Measurements from ENCODE around the gene HSD3B7. TPM values are rescaled to one million over a fixed set of nuclear protein-coding genes. Genes with fewer than 3 reads are reported as not detected.
A peak's percentile ranks its signal among the peaks of the same experiment; 100 is the strongest.

HSD3B7 gene
- total and polyA plus RNA-seq, 10 of the 15 experiments (the other 5 are each of a cell fraction or from before 2014, with no cell fraction given) = 0.18 to 1.8 (median 0.48) TPM; not detected in 1

DNA sequence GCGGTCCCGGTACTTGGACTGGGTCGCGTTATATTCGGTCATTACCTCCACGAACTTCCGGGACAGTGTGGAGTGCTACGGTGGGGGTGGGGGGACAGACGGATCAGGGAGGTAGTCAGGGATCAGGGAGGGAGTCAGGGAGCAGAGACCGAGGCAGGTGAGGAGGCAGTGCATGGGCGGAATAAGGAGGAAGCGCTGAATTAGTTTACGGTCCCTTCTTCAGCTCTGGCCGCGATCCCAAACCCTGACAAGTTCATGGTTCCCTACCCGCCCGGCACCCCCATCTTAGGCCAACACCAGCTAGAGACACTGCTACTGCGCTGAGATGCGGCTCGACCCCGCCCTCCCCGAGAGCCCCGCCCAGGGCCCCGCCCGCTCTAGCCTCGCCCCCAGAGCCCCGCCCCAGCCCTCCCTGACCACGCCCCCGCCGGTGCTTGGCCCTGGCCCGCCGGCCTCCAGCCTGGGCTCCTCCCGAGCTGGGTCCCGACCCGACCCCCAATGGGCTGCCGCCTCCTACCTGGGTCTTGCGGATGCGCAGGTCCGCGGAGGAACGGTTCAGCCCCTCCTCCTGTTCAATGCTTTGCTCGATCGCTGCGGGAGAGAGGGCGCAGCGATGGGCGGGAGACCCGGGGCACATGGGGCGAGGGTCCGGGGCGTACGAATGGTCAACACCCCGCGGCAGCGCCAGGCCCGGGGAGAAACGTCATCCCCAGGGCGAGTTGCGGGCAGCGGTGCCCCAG lies 12.1 kb downstream of the HSD3B7 start (continued):
- no peak for TF ChIP-seq CEBPB (IDR thresholded peaks at IDR 0.05; ENCODE audit: borderline replicate concordance in 1 of 2, low read depth in 2 of 2, low read length in 2 of 2)
- TF ChIP-seq BRCA1 (IDR thresholded peaks at IDR 0.05; ENCODE audit: low read depth, low read length) = no peak
- no peak for TF ChIP-seq ZZZ3 (IDR thresholded peaks at IDR 0.05; ENCODE audit: control insufficient read depth, insufficient read length, low read depth)
- peak; percentile 36; the same call in 1 of the 2 replicates for TF ChIP-seq POLR2AphosphoS2 (IDR thresholded peaks at IDR 0.05; ENCODE audit: low read depth, low read length)
- TF ChIP-seq SP1 (IDR thresholded peaks at IDR 0.05; ENCODE audit: low read depth, low read length) = no peak
- TF ChIP-seq NFIC (IDR thresholded peaks at IDR 0.05; ENCODE audit: low read depth, low read length) = no peak
- TF ChIP-seq HCFC1 (IDR thresholded peaks at IDR 0.05; ENCODE audit: low read length) = no peak
- TF ChIP-seq SREBF1 (IDR thresholded peaks at IDR 0.05; ENCODE audit: low read length) = no peak
- no peak for TF ChIP-seq BHLHE40 (IDR thresholded peaks at IDR 0.05; ENCODE audit: borderline replicate concordance in 1 of 2, low read depth in 2 of 2, low read length in 1 of 2)
- TF ChIP-seq, protein P1, sequence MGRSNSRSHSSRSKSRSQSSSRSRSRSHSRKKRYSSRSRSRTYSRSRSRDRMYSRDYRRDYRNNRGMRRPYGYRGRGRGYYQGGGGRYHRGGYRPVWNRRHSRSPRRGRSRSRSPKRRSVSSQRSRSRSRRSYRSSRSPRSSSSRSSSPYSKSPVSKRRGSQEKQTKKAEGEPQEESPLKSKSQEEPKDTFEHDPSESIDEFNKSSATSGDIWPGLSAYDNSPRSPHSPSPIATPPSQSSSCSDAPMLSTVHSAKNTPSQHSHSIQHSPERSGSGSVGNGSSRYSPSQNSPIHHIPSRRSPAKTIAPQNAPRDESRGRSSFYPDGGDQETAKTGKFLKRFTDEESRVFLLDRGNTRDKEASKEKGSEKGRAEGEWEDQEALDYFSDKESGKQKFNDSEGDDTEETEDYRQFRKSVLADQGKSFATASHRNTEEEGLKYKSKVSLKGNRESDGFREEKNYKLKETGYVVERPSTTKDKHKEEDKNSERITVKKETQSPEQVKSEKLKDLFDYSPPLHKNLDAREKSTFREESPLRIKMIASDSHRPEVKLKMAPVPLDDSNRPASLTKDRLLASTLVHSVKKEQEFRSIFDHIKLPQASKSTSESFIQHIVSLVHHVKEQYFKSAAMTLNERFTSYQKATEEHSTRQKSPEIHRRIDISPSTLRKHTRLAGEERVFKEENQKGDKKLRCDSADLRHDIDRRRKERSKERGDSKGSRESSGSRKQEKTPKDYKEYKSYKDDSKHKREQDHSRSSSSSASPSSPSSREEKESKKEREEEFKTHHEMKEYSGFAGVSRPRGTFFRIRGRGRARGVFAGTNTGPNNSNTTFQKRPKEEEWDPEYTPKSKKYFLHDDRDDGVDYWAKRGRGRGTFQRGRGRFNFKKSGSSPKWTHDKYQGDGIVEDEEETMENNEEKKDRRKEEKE (IDR thresholded peaks at IDR 0.05) = no peak
- TF ChIP-seq, protein P2, sequence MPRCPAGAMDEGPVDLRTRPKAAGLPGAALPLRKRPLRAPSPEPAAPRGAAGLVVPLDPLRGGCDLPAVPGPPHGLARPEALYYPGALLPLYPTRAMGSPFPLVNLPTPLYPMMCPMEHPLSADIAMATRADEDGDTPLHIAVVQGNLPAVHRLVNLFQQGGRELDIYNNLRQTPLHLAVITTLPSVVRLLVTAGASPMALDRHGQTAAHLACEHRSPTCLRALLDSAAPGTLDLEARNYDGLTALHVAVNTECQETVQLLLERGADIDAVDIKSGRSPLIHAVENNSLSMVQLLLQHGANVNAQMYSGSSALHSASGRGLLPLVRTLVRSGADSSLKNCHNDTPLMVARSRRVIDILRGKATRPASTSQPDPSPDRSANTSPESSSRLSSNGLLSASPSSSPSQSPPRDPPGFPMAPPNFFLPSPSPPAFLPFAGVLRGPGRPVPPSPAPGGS (IDR thresholded peaks at IDR 0.05; ENCODE audit: borderline replicate concordance, insufficient read depth, low read depth, low read length, poor library complexity, severe bottlenecking) = no peak
- peak; percentile 50; the same call in 1 of the 2 replicates for TF ChIP-seq IRF4 (IDR thresholded peaks at IDR 0.05; ENCODE audit: low read depth, low read length)
- TF ChIP-seq YY1 (IDR thresholded peaks at IDR 0.05; ENCODE audit: low read depth, low read length) = peak; percentile 75
- TF ChIP-seq SIN3A (IDR thresholded peaks at IDR 0.05; ENCODE audit: low read depth, low read length) = no peak
- peak; percentile 27 for TF ChIP-seq RELA (IDR thresholded peaks at IDR 0.05; ENCODE audit: borderline replicate concordance, partially characterized antibody)
- peak; percentile 76; the same call in 1 of the 2 replicates for TF ChIP-seq CHD2 (IDR thresholded peaks at IDR 0.05; ENCODE audit: borderline replicate concordance, low read depth, low read length)
- no peak for TF ChIP-seq ZSCAN29 (IDR thresholded peaks at IDR 0.05)
- no peak; the same call in 1 of the 2 replicates for TF ChIP-seq CREM (IDR thresholded peaks at IDR 0.05; ENCODE audit: low read depth)
- TF ChIP-seq, protein P3, sequence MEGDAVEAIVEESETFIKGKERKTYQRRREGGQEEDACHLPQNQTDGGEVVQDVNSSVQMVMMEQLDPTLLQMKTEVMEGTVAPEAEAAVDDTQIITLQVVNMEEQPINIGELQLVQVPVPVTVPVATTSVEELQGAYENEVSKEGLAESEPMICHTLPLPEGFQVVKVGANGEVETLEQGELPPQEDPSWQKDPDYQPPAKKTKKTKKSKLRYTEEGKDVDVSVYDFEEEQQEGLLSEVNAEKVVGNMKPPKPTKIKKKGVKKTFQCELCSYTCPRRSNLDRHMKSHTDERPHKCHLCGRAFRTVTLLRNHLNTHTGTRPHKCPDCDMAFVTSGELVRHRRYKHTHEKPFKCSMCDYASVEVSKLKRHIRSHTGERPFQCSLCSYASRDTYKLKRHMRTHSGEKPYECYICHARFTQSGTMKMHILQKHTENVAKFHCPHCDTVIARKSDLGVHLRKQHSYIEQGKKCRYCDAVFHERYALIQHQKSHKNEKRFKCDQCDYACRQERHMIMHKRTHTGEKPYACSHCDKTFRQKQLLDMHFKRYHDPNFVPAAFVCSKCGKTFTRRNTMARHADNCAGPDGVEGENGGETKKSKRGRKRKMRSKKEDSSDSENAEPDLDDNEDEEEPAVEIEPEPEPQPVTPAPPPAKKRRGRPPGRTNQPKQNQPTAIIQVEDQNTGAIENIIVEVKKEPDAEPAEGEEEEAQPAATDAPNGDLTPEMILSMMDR (IDR thresholded peaks at IDR 0.05 in 2 of 3, conservative IDR thresholded peaks at IDR 0.05 in 1 of 3; ENCODE audit: control insufficient read depth in 2 of 3, extremely low read depth in 1 of 3, insufficient read depth in 1 of 3, low read depth in 3 of 3, low read length in 3 of 3) = no peak
- TF ChIP-seq MEF2A (IDR thresholded peaks at IDR 0.05; ENCODE audit: insufficient read depth, low read depth, low read length) = no peak
- TF ChIP-seq RB1 (IDR thresholded peaks at IDR 0.05; ENCODE audit: borderline replicate concordance) = peak; percentile 24; the same call in 1 of the 2 replicates
- no peak; the same call in 1 of the 2 replicates for TF ChIP-seq JUNB (IDR thresholded peaks at IDR 0.05)
- peak; percentile 63; the same call in 1 of the 2 replicates for TF ChIP-seq TAF1 (IDR thresholded peaks at IDR 0.05; ENCODE audit: borderline replicate concordance, low read depth, low read length)
